IMR-90 (cell line): ENCODE measurements around the gene ABCB9. TPM values are rescaled to one million over a fixed set of nuclear protein-coding genes. Genes with fewer than 3 reads are reported as not detected.

Experiments used
- ATAC-seq: fragments of 200-7000 bp; cut with Tn5 transposase; 2 replicates; pipeline ENCODE4 v1.9.1; 2020; ENCODE audit warnings: low read depth, mild to moderate bottlenecking, moderate library complexity
- BruUV-seq: library from RNA; stranded (reverse); fragments of 400-500 nt; replicated peaks from 2 replicates; lab custom pipeline; 2021; lab: Mats Ljungman, UMichigan
- CTCF ChIA-PET: fragments of 300-600 bp; formaldehyde crosslinking; extraction: SDS; loops from one replicate; lab custom pipeline; 2021; ENCODE audit warnings: antibody characterized with exemption; lab: Yijun Ruan, JAX
- POLR2A ChIA-PET: fragments of 300-600 bp; sonication (Branson Sonifier 250); formaldehyde crosslinking; loops from one replicate; lab custom pipeline; 2022; ENCODE audit warnings: antibody characterized with exemption; ENCODE audit not compliant: unreplicated experiment; lab: Charles Lee
- DNase-seq: peaks from one replicate; pipeline ENCODE4 v3.0.0; 2013
- H2AFZ ChIP-seq: replicated peaks from 2 replicates; pipeline ENCODE3; 2013; ENCODE audit warnings: low read length, mild to moderate bottlenecking; ENCODE audit not compliant: poor library complexity
- H2AK5ac ChIP-seq: 2 replicates; pipeline ENCODE4 v1.6.1; 2013; ENCODE audit warnings: low read depth, low read length, inconsistent platforms
- H2AK9ac ChIP-seq: replicated peaks from 2 replicates; pipeline ENCODE3; 2013; ENCODE audit warnings: mild to moderate bottlenecking, low read depth, low read length, moderate library complexity; ENCODE audit not compliant: poor library complexity
- H2BK120ac ChIP-seq: 2 replicates; pipeline ENCODE4 v1.6.1; 2013; ENCODE audit warnings: low read depth, low read length, inconsistent platforms
- H2BK15ac ChIP-seq: 3 replicates; pipeline ENCODE4 v1.6.1; 2013; ENCODE audit warnings: low read depth, low read length, inconsistent platforms
- H2BK20ac ChIP-seq: 2 replicates; pipeline ENCODE4 v1.6.1; 2013; ENCODE audit warnings: low read depth, mild to moderate bottlenecking, inconsistent platforms, low read length, moderate library complexity
- H2BK5ac ChIP-seq: 2 replicates; pipeline ENCODE4 v1.6.1; 2013; ENCODE audit warnings: mild to moderate bottlenecking, low read depth, low read length, inconsistent platforms; ENCODE audit not compliant: poor library complexity, severe bottlenecking
- H3K14ac ChIP-seq: replicated peaks from 2 replicates; pipeline ENCODE4 v1.6.1; 2013; ENCODE audit warnings: low read depth, low read length, inconsistent platforms
- H3K18ac ChIP-seq: 2 replicates; pipeline ENCODE4 v1.6.1; 2013; ENCODE audit warnings: low read depth, low read length, control low read depth
- H3K23ac ChIP-seq: 2 replicates; pipeline ENCODE4 v1.6.1; 2013; ENCODE audit warnings: low read depth, low read length, inconsistent platforms
- H3K27ac ChIP-seq: 2 replicates; pipeline ENCODE4 v1.5.1; 2013; ENCODE audit warnings: mild to moderate bottlenecking, control low read depth, low read length; ENCODE audit not compliant: insufficient read depth
- H3K27me3 ChIP-seq: 2 replicates; pipeline ENCODE4 v1.6.1; 2013; ENCODE audit warnings: low read length; ENCODE audit not compliant: control insufficient read depth, insufficient read depth
- H3K36me3 ChIP-seq: 2 replicates; pipeline ENCODE4 v1.6.1; 2013; ENCODE audit warnings: low read length, mixed read lengths; ENCODE audit not compliant: control insufficient read depth, insufficient read depth
- H3K4ac ChIP-seq: 2 replicates; pipeline ENCODE4 v1.6.1; 2013; ENCODE audit warnings: low read depth, low read length, inconsistent platforms
- H3K4me1 ChIP-seq: 2 replicates; pipeline ENCODE4 v1.6.1; 2013; ENCODE audit warnings: low read length, mixed read lengths; ENCODE audit not compliant: control insufficient read depth, insufficient read depth
- H3K4me2 ChIP-seq: 2 replicates; pipeline ENCODE4 v1.6.1; 2013; ENCODE audit warnings: low read depth, mild to moderate bottlenecking, control low read depth, low read length, moderate library complexity
- H3K4me3 ChIP-seq: 2 replicates; pipeline ENCODE4 v1.5.1; 2013; ENCODE audit warnings: low read depth, mild to moderate bottlenecking, control low read depth, low read length, moderate library complexity; ENCODE audit not compliant: insufficient read depth
- H3K56ac ChIP-seq: 2 replicates; pipeline ENCODE4 v1.6.1; 2013; ENCODE audit warnings: low read length, inconsistent platforms; ENCODE audit not compliant: insufficient read depth; ENCODE audit errors: extremely low read depth
- H3K79me1 ChIP-seq, 2 experiments: 2 replicates each; pipeline ENCODE4 v1.6.1; 2013; ENCODE audit warnings: low read length in 2 of 2, inconsistent platforms in 1 of 2, low read depth in 1 of 2
- H3K9ac ChIP-seq: 2 replicates; pipeline ENCODE4 v1.6.1; 2013; ENCODE audit warnings: low read depth, low read length, control low read depth
- H3K9me1 ChIP-seq: 2 replicates; pipeline ENCODE4 v1.6.1; 2013; ENCODE audit warnings: low read length, inconsistent platforms; ENCODE audit not compliant: insufficient read depth
- H3K9me3 ChIP-seq: 2 replicates; pipeline ENCODE4 v1.6.1; 2013; ENCODE audit warnings: low read length; ENCODE audit not compliant: control insufficient read depth, insufficient read depth
- H4K20me1 ChIP-seq: 2 replicates; pipeline ENCODE4 v1.6.1; 2013; ENCODE audit warnings: low read length, inconsistent platforms; ENCODE audit not compliant: insufficient read depth
- H4K5ac ChIP-seq: 2 replicates; pipeline ENCODE4 v1.6.1; 2013; ENCODE audit warnings: mild to moderate bottlenecking, low read depth, low read length, control low read depth
- H4K8ac ChIP-seq, 2 experiments: 2 replicates each; pipeline ENCODE4 v1.6.1; 2013; ENCODE audit warnings: low read depth in 2 of 2, low read length in 2 of 2, control low read depth in 1 of 2, inconsistent platforms in 1 of 2
- H4K91ac ChIP-seq: 2 replicates; pipeline ENCODE4 v1.6.1; 2013; ENCODE audit warnings: low read depth, low read length, inconsistent platforms; ENCODE audit not compliant: insufficient read depth
- BHLHE40 ChIP-seq: fragments of 150-350 bp; IDR thresholded peaks from 2 replicates; pipeline ENCODE4 v1.6.1; 2016; ENCODE audit warnings: mild to moderate bottlenecking, low read depth, low read length
- CEBPB ChIP-seq: IDR thresholded peaks from 2 replicates; pipeline ENCODE4 v1.6.1; 2012; ENCODE audit warnings: low read depth, low read length, improper control_type of control experiment
- CHD1 ChIP-seq: IDR thresholded peaks from 2 replicates; pipeline ENCODE4 v1.6.1; 2012; ENCODE audit warnings: low read depth, low read length, improper control_type of control experiment
- CTCF ChIP-seq: conservative IDR thresholded peaks from 2 replicates; pipeline ENCODE4 v1.5.1; 2012; ENCODE audit warnings: mild to moderate bottlenecking, low read depth, low read length, improper control_type of control experiment
- ELK1 ChIP-seq: fragments of 150-350 bp; IDR thresholded peaks from 2 replicates; pipeline ENCODE4 v1.6.1; 2016; ENCODE audit warnings: low read depth, mild to moderate bottlenecking, low read length, moderate library complexity, borderline replicate concordance
- FOS ChIP-seq: fragments of 150-350 bp; IDR thresholded peaks from 2 replicates; pipeline ENCODE4 v1.6.1; 2016; ENCODE audit warnings: low read depth, low read length
- MAFK ChIP-seq: IDR thresholded peaks from 2 replicates; pipeline ENCODE4 v1.6.1; 2012; ENCODE audit warnings: low read depth, low read length, improper control_type of control experiment
- MAZ ChIP-seq: IDR thresholded peaks from 2 replicates; pipeline ENCODE4 v1.6.1; 2012; ENCODE audit warnings: low read depth, mild to moderate bottlenecking, low read length, improper control_type of control experiment, moderate library complexity, borderline replicate concordance
- MXI1 ChIP-seq: IDR thresholded peaks from 2 replicates; pipeline ENCODE4 v1.6.1; 2012; ENCODE audit warnings: low read depth, mild to moderate bottlenecking, low read length, moderate library complexity, borderline replicate concordance
- NFE2L2 ChIP-seq: fragments of 150-350 bp; IDR thresholded peaks from 2 replicates; pipeline ENCODE4 v1.6.1; 2016; ENCODE audit warnings: low read depth, mild to moderate bottlenecking, low read length
- POLR2A ChIP-seq: IDR thresholded peaks from 2 replicates; pipeline ENCODE4 v1.6.1; 2012; ENCODE audit warnings: mild to moderate bottlenecking, low read depth, low read length
- RAD21 ChIP-seq: IDR thresholded peaks from 2 replicates; pipeline ENCODE4 v1.6.1; 2012; ENCODE audit warnings: low read length, improper control_type of control experiment
- RCOR1 ChIP-seq: IDR thresholded peaks from 2 replicates; pipeline ENCODE4 v1.6.1; 2012; ENCODE audit warnings: mild to moderate bottlenecking, low read length, improper control_type of control experiment; ENCODE audit not compliant: insufficient replicate concordance
- RFX5 ChIP-seq: IDR thresholded peaks from 2 replicates; pipeline ENCODE4 v1.8.0; 2012; ENCODE audit warnings: low read depth, mild to moderate bottlenecking, low read length, moderate library complexity
- SMC3 ChIP-seq: fragments of 150-350 bp; IDR thresholded peaks from 2 replicates; pipeline ENCODE4 v1.6.1; 2016; ENCODE audit warnings: low read depth, mild to moderate bottlenecking, antibody characterized with exemption, low read length, moderate library complexity
- USF2 ChIP-seq: fragments of 150-350 bp; IDR thresholded peaks from 2 replicates; pipeline ENCODE4 v1.6.1; 2017; ENCODE audit warnings: mild to moderate bottlenecking, antibody characterized with exemption, low read length, low read depth
- WGBS, 2 experiments: methylation state at CpG; one replicate each; pipeline versions ENCODE4 v1.1.5 to v1.1.7; 2013; ENCODE audit warnings: missing lambda C conversion rate in 2 of 2; ENCODE audit not compliant: insufficient read length in 1 of 2; ENCODE audit errors: extremely low coverage in 2 of 2; 5-methylcytosine and 5-hydroxymethylcytosine counted together
- dilution Hi-C: fragments of 300-500 bp; cut with HindIII; formaldehyde crosslinking; loops from one replicate; pipeline ENCODE4 v1.14.3; 2018; ENCODE audit warnings: low sequenced_read_pairs; ENCODE audit not compliant: unreplicated experiment
- in situ Hi-C: fragments of 300-500 bp; cut with MboI; formaldehyde crosslinking; loops from 3 replicates; pipeline ENCODE4 v1.14.3; 2019; ENCODE audit warnings: low sequenced_read_pairs, inconsistent platforms, mixed read lengths
- intact Hi-C: fragments of 100-400 bp; cut with micrococcal nuclease; formaldehyde crosslinking; loops from 2 replicates; pipeline ENCODE4 v1.10.0; 2022
- polyA plus RNA-seq, 3 experiments: library from polyadenylated mRNA; depleted of rRNA; stranded (reverse); fragments of >200 nt; gene quantifications; 2 replicates each; pipeline ENCODE4 v1.2.3, GENCODE V29; 2012; ENCODE audit warnings: low replicate concordance in 1 of 3
- total RNA-seq: library from RNA; depleted of rRNA; stranded (reverse); fragments of >200 nt; gene quantifications from 2 replicates; pipeline ENCODE4 v1.2.3, GENCODE V29; 2012

Gene ABCB9
- total and polyA plus RNA-seq, 2 of the 4 experiments (the other 2 are of a cell fraction) = 5.6 to 8.3 TPM

GRCh38 chr12:123003257-123003656 is 37.0 kb upstream of the ABCB9 start:
- H4K8ac ChIP-seq = no peak overlapping the region
- H3K9me3 ChIP-seq = no peaks in the 10 kb centered on the region
- BruUV-seq = no TSS peak
- in situ Hi-C loops (no loop called here), dilution Hi-C loops (no loop called here), intact Hi-C loops (no loop called here)
- no peaks in the 10 kb centered on the region for H3K27me3 ChIP-seq
- H3K4me2 ChIP-seq = no peak overlapping the region
- H3K9ac ChIP-seq = no peak overlapping the region
- H4K91ac ChIP-seq = no peak overlapping the region
- no peak overlapping the region for H3K4me3 ChIP-seq
- no peak overlapping the region for H3K56ac ChIP-seq
- no peak overlapping the region for H2AK9ac ChIP-seq
- no peak overlapping the region for H2AK5ac ChIP-seq
- H2BK20ac ChIP-seq = no peak overlapping the region
- TF ChIP-seq MAFK = no peak
- no peak for TF ChIP-seq CHD1
- TF ChIP-seq NFE2L2 = no peak
- no peak for TF ChIP-seq FOS
- TF ChIP-seq SMC3 = no peak
- TF ChIP-seq CEBPB = no peak
- TF ChIP-seq RFX5 = no peak
- no peak for TF ChIP-seq RCOR1
- no peak for TF ChIP-seq USF2
- no peak for TF ChIP-seq RAD21
- no peak for TF ChIP-seq ELK1
- TF ChIP-seq BHLHE40 = no peak
- no peak for TF ChIP-seq CTCF
- no peak for TF ChIP-seq MXI1
- no peak for TF ChIP-seq MAZ
- TF ChIP-seq POLR2A = no peak
- H3K4ac ChIP-seq = no peak overlapping the region
- H3K79me1 ChIP-seq = no peaks in the 10 kb centered on the region
- ChIA-PET CTCF (no interaction called here), POLR2A (no interaction called here)
- no peak for ATAC-seq
- H2BK15ac ChIP-seq = no peak overlapping the region
- WGBS, 2 experiments = 92% methylated on average over 4 of the region's 6 CpGs; no CpG with 5 or more reads in 1 of the 2 experiments
- H2BK5ac ChIP-seq = no peak overlapping the region
- H4K20me1 ChIP-seq = no peaks in the 10 kb centered on the region
- H3K14ac ChIP-seq = no peak overlapping the region
- H2BK120ac ChIP-seq = no peak overlapping the region
- H3K27ac ChIP-seq = no peak overlapping the region
- H3K18ac ChIP-seq = no peak overlapping the region
- no peak overlapping the region for H3K23ac ChIP-seq
- H4K5ac ChIP-seq = no peak overlapping the region
- H3K4me1 ChIP-seq = 0 out of 2 replicates have a peak, but pooled peaks cover 3% of the 10 kb centered on the region
- 0 out of 2 replicates have a peak, but pooled peaks cover 4% of the 10 kb centered on the region for H3K9me1 ChIP-seq
- no peak overlapping the region for H2AFZ ChIP-seq
- no peak for DNase-seq
- peaks cover 28% of the 10 kb centered on the region for H3K36me3 ChIP-seq
